OCI-M1 (cell line): ENCODE results near the gene INPP5A.
A peak's percentile ranks its signal among the peaks of the same experiment; 100 is the strongest.
"Not testable (repeated sequence)": the region's sequence is repeated elsewhere in the genome, so short reads cannot be mapped to it uniquely, and the experiment has no call there.

ENCODE experiments used
- DNase-seq: peaks from one replicate; lab custom pipeline; 2025; lab: John Stamatoyannopoulos, UW

INPP5A gene

GRCh38 chr10:132658546-132659205, 121.1 kb downstream of the INPP5A start:
- no peak for DNase-seq

DNA sequence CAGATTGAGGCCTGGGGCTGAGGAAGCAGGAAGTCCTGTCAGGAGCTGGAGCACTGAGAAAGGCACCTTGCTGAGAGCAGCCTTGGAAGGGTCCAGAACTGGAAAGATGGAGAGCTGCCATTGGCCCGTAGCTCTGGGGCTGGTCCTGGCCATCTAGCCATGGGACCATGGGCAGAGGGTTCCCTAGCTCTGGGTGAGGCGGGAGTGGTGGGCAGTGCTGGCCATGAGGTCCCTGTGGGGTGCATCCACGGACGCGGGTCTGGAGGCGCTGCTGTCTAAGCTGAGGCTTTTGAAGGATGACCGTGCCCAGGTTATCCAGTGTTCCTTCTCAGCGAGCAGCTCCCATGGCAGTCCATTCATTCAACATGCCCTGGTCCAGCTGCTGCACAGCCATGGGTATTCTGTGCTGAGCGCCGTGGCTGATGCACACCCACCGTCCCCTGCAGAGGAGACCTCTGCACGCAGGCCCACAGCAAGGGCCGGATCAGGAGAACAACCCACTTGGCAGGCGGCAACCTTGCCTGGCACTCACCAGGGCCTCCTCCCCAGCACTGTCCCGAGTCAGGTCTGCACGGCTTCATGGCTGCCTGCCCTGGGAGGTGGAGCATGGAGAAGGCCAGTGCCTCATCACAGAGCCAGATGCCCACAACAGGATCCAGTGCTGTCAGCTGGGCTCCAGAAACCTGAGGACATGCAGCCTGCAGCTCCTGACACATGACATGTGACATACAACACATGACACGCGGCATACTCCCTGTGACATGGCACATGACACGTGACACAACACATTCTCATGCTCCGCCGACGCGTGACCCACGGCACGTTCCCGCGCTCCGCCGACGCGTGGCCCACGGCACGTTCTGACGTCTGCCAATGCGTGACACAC, 121.9 kb downstream of the INPP5A start:
- no peak for DNase-seq

GRCh38 chr10:132660385-132660784, 122.8 kb downstream of the INPP5A start:
- no peak for DNase-seq

DNA sequence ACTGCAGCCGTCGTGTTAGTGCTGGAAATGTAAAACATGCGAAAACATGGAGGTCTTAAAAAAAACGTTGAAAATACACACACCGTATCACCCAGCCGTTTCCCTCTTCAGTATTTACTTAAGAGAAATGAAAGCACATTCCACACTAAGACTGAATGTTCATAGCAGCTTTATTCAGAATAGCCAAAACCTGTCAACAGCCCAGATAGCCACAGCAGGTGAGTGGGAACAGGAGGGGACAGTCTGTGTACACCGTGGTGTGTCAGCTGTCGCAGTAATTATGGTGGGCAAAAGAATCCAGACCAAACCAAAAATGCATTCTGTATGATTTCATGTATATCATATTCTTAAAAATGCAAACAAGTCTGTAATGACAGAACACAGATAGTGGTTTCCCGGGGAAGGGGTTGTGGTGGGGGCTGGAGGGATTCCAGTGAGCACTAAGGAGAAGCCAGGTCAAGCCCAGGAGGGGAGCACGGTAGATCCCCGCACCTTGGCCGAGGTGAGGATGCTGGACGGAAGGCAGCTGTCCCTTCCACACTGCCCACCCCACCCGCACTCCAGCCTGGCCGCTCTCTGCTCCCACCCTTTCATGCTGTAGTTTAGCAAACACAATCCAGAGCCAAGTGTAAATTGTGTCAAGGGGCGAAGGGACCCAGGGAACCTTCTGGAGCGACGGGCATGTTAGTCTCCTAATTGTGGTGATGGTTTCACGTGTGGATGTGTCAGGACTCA, 124.8 kb downstream of the INPP5A start:
- DNase-seq: no peak

- DNase-seq: no peak
Measured at GRCh38 chr10:132663666-132664365, 126.2 kb downstream of the INPP5A start.

- no peak for DNase-seq
Measured at GRCh38 chr10:132664407-132664806, 126.8 kb downstream of the INPP5A start.

DNA sequence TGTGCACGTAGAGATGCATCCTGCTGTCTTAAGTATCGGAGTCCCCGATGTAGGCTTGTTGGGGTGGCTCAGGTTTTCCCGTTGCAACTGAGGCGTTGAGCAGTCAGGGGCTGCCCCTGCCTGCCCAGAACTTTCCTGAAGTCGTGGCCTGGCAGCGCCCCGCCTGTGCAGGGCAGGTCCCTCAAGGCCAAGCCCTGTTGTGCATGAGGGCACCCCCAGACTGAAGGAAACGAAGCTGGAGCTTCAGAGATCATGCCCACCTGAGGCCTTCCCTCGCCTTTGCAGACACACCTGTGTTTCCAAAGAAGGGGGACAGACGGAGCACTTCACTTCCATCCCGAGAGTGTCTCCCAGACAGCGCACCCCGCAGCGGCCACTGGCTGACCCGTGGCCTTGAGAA, 127.3 kb downstream of the INPP5A start:
- DNase-seq: no peak

DNA sequence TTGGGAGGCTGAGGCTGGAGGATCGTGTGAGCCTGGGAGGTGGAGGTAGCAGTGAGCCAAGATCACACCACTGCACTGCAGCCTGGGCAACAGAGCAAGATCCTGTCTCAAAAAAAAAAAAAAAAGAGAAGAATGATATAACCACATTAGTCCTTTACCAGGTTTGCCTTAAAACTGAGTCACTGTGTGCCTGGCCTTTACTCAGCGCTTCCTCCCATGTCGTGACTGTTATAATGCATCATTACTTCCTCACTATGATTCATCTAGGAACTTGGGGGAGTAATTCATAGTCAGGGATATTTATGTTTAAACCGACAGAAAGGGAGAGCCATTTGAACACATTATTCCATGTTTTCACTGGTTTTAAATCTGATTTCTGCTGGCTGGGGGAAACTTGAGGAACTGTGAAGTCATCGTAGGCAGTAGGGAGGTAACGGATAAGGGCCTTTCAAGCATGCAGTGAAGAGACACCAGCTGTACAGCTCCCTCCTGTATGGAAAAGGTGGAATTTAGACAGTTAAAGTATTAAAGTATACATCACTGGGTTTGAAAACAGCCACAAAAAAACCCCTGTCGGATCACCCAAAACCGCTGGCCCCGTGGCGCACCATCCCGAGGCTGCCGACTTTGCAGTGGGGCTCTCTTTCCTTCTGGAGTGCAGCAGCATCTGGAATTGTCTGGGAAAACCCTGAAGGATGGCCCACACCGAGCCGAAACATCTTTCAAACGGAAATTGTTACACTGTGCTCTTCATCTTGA, 128.5 kb downstream of the INPP5A start:
- DNase-seq: peak; percentile 71

GRCh38 chr10:132666705-132667341, 129.2 kb downstream of the INPP5A start:
- DNase-seq: no peak

DNA sequence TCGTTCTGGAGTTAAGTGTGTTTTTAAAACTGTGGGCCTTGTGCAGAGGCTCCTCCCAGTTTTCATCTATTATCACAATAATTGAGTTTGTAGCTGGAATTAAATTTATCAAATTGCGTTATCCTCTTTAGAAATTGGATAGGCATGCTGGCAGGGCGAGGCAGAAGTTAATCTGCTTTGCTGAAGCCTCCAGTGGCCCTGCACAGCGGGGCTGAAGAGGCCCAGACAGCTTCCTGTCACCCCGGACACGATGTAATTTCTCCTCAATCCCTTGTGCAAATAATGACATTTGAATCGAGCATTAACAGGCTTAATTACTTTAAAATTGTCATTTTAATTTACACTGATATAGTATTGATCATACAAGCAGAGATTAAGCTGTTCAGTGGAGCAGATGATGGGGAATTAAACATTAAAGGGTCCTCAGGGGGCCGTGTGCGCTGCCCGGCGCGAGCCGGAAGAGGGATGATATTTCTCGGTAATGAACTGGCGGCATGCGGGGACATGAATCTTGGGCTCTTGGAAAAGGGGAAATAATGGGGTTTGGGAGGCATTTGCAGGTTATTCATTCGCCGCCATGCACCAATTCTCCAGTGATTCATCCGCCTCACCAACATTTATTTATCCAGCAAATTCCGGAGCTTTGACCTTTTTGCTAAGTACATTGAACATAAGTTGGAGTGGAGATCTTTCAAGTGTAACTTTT, 129.9 kb downstream of the INPP5A start:
- no peak for DNase-seq

DNA sequence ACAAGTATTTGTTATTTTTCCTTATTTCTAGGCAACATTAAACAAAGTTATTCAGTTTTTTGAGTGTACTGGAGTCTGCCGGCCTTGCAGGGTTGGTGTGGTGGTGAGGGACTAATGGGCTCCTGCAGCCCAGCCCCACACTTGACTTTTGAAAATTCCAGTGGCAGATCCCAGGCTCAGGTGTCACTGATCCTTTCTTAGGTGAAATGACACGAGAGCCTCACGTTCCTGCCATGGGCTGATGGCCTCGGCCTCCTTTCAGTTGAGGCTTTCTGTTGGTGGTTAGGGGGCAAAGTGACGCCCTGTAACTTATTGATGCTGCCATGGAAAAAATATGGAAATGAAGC, 130.4 kb downstream of the INPP5A start:
- DNase-seq: no peak

DNA sequence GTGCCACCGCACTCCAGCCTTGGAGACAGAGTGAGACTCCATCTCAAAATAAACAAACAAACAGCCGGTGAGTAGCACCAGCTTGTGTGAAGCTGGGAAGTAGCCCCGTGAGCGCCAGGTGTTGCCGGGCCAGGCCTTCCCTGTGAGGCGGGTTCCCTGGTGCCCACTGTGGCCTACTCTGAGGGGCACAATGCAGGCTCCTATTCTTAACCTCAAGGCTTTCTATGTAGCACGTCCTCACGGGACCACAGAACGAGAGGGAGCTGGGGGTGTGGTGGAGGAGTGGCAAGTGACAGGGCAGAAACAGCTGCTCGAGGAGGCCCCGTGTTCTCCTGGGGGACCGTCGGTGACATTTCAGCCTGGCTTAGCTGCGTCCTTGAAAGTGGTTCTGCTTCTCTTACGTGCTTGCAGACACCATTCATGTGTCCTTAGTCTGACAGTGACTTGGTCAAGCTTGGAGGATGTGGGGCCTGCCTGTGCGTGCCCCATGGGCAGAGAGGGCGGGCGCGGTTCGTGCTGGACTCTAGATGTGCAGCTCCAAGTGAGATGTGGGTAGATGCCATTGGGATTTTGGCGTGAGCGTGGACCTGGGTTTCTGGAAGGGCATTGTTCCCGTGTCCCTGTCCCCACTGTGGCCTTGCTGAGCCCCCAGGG, 131.7 kb downstream of the INPP5A start:
- no peak for DNase-seq

- no peak for DNase-seq
Measured at GRCh38 chr10:132670546-132671227, 133.1 kb downstream of the INPP5A start.

DNA sequence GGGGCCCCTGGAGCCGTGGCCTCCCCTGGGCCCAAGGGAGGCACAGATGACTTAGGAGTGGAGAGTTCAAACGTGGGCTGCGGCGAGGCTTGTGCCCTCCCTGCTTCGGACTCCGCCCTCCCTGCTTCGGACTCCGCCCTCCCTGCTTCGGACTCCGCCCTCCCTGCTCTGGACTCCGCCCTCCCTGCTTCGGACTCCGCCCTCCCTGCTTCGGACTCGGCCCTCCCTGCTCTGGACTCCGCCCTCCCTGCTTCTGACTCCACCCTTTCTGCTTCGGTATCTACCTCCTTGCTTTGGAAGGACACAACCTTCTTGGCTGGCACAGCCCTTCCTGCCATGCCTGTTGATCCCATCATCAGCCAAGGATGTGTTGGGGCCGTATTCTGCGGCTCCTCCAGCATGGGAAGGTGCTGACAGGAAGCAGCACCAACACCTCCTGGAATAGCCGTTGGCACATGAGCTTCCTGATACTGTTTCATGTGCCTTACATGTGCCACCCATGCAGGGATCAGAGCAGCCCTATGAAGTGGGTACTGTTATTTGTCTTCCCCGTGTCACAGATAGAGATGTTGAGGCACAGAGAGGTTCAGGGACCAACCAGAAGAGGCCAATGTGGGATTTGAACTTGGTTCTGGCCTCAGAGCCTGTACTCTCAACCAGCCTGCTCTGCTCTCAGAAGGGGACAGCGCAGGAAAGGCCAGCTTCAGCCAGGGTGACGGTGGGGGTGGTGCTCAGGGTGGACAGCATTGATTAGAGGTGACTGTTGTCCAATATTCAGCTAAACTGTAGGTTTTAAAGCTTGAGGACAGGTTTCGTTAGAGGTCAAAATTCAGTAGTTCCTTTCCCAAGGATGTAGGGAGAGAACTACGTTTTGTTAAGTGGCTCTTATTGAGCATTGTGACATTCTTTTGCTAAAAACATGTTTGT, 133.9 kb downstream of the INPP5A start:
- no peak for DNase-seq

DNA sequence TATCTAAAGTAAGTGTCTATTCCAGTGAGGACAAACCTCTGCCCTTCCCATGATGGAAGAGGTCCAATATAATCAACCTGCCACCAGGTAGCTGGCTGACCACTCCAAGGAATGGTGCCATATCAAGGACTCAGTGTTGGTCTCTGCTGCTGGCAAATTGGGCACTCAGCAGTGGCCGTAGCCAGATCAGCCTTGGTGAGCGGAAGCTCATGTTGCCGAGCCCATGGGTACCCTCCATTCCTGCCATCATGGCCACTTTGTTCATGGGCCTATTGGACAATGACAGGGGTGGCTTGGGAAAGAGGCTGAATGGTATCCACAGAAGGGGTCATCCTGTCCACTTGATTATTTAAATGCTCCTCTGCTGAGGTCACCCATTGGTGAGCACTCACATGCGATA, 136.2 kb downstream of the INPP5A start:
- not testable (repeated sequence) for DNase-seq

GRCh38 chr10:132674311-132674710, 136.7 kb downstream of the INPP5A start:
- DNase-seq: no peak

- no peak for DNase-seq
Measured at GRCh38 chr10:132675031-132675740, 137.6 kb downstream of the INPP5A start.
